Ascending aorta (tissue), 2 donors: ENCODE measurements around the gene ABCF2. TPM values are rescaled to one million over a fixed set of nuclear protein-coding genes. Genes with fewer than 3 reads are reported as not detected.

ENCODE experiments used
- DNase-seq, 2 donors: peaks; one replicate each; pipeline ENCODE4 v3.0.0-alpha.2; 2019; ENCODE audit warnings: low spot score in 2 of 2
- H3K27ac ChIP-seq, 2 donors: fragments of 200-600 bp; sonication (generic); one replicate each; pipeline ENCODE4 v1.5.1; 2016 to 2017; ENCODE audit warnings: mild to moderate bottlenecking in 1 of 2
- H3K27me3 ChIP-seq: fragments of 200-600 bp; sonication (generic); one replicate; pipeline ENCODE4 v1.5.1; 2017
- H3K36me3 ChIP-seq, 2 donors: fragments of 200-600 bp; sonication (generic); one replicate each; pipeline ENCODE4 v1.5.1; 2016
- H3K4me1 ChIP-seq, 2 donors: fragments of 200-600 bp; sonication (generic); one replicate each; pipeline ENCODE4 v1.5.1; 2016 to 2017; ENCODE audit warnings: mild to moderate bottlenecking in 1 of 2
- H3K4me3 ChIP-seq, 2 donors: fragments of 200-600 bp; sonication (generic); one replicate each; pipeline ENCODE4 v1.5.1; 2016 to 2017; ENCODE audit warnings: mild to moderate bottlenecking in 1 of 2
- H3K9me3 ChIP-seq, 2 donors: fragments of 200-600 bp; sonication (generic); one replicate each; pipeline ENCODE4 v1.5.1; 2016
- intact Hi-C: fragments of 100-400 bp; cut with DNase I; formaldehyde crosslinking; loops from one replicate; pipeline ENCODE4 v1.15.1; 2023
- total RNA-seq: library from RNA; depleted of rRNA; stranded (reverse); fragments of >200 nt; gene quantifications from one replicate; pipeline ENCODE4 v1.1.0, GENCODE V29; 2016
- TF ChIP-seq, protein P1 (sequence below), 3 experiments: fragments of 200-600 bp in 2 of 3; fragments of 450-650 bp in 1 of 3; sonication (generic) in 2 of 3; IDR thresholded peaks; one replicate each; pipeline ENCODE4 v1.5.1; 2016 to 2019; ENCODE audit warnings: antibody characterized with exemption in 3 of 3, mild to moderate bottlenecking in 1 of 3, moderate library complexity in 1 of 3

Gene ABCF2
- total RNA-seq, 1 donor from 2014 or later, result 85.3 TPM

DNA sequence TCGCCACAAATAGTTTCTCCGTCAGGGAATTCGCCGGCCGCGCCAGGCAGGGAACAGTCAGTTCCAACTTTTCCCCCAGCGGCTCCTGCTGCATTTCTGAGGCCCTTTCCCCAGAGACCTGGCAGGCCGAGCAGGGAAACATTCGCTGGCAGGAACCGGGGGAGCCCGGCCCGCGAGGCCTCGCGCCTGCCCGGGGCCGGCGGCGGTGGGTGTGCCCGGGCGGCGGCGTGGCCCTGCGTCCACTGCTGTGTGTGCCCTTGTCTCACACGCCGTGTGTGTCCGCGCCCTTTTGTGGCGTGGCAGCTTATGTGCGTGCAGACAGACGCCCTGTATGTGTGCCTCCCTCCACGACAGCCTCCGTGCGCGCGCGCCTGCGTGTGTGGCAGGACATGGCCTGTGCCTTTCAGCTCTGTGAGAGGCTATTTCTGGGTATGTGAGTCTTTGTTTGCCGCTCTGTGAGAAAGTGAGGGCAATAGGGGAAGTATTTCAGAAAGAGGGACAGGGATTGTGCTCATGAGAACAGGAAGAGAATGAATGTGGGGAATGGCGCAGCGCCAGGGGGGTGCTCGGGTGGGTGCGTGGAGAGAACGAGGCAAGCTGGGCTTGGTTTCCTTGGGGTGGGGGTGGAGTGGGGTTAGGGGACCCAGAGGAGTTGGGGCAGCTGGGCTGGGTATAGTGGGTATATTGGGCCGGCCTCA, 22.2 kb upstream of the ABCF2 start:
- DNase-seq, result peak in 1 of 2 donors; percentile 89
- H3K4me1 ChIP-seq, result peaks cover 40 to 61% of the 10 kb centered on the region in 2 donors
- TF ChIP-seq, protein P1, sequence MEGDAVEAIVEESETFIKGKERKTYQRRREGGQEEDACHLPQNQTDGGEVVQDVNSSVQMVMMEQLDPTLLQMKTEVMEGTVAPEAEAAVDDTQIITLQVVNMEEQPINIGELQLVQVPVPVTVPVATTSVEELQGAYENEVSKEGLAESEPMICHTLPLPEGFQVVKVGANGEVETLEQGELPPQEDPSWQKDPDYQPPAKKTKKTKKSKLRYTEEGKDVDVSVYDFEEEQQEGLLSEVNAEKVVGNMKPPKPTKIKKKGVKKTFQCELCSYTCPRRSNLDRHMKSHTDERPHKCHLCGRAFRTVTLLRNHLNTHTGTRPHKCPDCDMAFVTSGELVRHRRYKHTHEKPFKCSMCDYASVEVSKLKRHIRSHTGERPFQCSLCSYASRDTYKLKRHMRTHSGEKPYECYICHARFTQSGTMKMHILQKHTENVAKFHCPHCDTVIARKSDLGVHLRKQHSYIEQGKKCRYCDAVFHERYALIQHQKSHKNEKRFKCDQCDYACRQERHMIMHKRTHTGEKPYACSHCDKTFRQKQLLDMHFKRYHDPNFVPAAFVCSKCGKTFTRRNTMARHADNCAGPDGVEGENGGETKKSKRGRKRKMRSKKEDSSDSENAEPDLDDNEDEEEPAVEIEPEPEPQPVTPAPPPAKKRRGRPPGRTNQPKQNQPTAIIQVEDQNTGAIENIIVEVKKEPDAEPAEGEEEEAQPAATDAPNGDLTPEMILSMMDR (IDR thresholded peaks at IDR 0.05), result no peak

DNA sequence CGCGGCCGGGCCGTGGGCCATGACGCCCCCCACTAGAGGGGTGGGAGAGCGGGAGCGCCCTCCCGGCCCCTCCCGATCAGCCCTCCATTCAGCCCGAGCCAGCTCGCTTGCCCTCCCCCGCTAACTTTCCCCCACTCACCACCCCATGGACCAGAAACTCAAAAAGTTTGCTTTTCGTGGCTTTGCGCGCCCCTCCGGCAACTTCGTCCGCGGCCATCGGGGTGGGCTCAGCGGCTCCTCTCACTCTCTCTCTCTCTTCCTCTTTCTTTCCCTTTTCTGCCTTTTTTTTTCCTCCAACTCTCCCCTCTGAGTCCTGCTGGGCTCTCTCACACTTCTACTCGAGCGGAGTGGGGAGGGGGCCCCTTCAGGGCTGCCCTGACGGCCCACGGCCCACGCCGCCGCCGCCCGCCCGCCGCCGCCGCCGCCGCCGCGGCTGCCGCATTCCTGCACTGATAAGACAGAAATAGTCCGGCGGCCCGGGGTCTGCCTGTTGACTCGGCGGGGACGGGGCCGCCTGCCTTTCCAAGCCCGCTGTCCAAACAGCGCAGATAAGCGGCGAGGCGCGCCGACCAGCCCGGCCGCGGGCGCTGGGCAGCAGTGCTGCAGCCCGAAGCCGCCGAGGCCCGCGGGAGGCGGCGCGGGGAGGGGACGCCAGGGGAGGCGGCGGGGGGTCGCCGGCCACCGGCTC, 21.5 kb upstream of the ABCF2 start, which contains the start of gene SMARCD3:
Gene SMARCD3, minus strand, starts transcription at position 349 of the 688 bp plus-strand sequence. Its CDS starts 132 bp downstream, at position 217.
- DNase-seq, result peak in 1 of 2 donors; percentile 86
- peaks cover 40 to 64% of the 10 kb centered on the region in 2 donors for H3K4me1 ChIP-seq
- intact Hi-C loops, result loop anchor here (1.0 to 10.0 kb wide), 8 partner anchors 16 to 626 kb away; partner anchors contain the start of genes CHPF2, FASTK, PRKAG2 and TMUB1

More for the DNA sequence above, 22.2 kb upstream of the ABCF2 start:
- Histone ChIP-seq H3K27ac (peak overlapping the region; percentile 95 to 99), H3K36me3 (no peaks in the 10 kb centered on the region), H3K27me3 (no peaks in the 10 kb centered on the region), H3K4me3 (peak overlapping the region; percentile 54 to 74), H3K9me3 (no peaks in the 10 kb centered on the region)
- intact Hi-C loops, result loop anchor here (1.0 to 10.0 kb wide), 8 partner anchors 17 to 626 kb away; partner anchors contain the start of genes CHPF2, FASTK, PRKAG2 and TMUB1

DNA sequence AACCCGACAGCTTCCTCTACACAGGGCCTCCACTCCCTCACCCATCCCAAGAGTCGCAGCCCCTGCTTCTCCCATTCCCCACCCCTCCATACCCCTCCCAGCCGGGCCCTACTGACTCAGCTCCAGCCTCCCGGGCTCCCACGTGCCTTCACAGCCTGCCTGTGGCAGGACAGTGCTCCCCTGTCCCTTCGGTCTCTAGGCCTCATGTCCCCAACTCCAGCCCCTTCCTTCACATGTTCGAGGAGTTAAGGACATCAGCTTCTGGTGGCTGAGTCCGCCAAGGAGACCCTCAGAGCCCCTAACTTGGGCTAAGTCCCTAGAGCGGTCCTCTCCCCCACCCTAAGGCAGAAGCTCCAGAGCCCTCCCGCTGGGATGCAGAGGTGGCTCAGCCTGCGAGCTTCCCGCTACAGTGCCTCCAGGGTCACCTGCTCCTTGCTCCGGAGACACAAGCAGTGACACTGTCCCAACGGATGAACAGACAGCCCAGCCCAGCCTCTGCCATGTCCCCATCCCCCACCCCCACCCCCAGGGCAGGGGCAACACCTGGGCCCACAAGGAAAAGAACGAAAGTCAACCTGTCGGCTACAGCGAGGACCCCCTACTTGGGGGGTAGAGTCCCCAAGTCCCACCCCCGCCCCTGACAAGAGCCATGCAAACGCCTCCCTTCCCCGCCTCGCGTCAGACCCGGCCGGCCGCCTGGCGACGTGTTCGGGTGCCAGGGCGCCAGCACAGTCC, 20.8 kb upstream of the ABCF2 start:
- TF ChIP-seq, protein P1 (IDR thresholded peaks at IDR 0.05), result no peak
- Histone ChIP-seq H3K4me3 (peak overlapping the region; percentile 54 to 74), H3K4me1 (peaks cover 40 to 57% of the 10 kb centered on the region in 2 donors), H3K27me3 (no peaks in the 10 kb centered on the region), H3K36me3 (no peaks in the 10 kb centered on the region), H3K9me3 (no peaks in the 10 kb centered on the region), H3K27ac (peak overlapping the region; percentile 95 to 99)
- intact Hi-C loops, result loop anchor here (5.0 to 10.0 kb wide), 7 partner anchors 120 to 627 kb away; partner anchors contain the start of genes FASTK, PRKAG2 and TMUB1
- peak in 1 of 2 donors; percentile 67 for DNase-seq

More for the DNA sequence above, 21.5 kb upstream of the ABCF2 start, which contains the start of gene SMARCD3:
- Histone ChIP-seq H3K27ac (peak within 1 kb of the TSS; percentile 95 to 99), H3K36me3 (no peaks in the 10 kb centered on the region), H3K27me3 (no peaks in the 10 kb centered on the region), H3K4me3 (peak within 1 kb of the TSS; percentile 54 to 74), H3K9me3 (no peaks in the 10 kb centered on the region)
- TF ChIP-seq, protein P1 (IDR thresholded peaks at IDR 0.05), result no peak

DNA sequence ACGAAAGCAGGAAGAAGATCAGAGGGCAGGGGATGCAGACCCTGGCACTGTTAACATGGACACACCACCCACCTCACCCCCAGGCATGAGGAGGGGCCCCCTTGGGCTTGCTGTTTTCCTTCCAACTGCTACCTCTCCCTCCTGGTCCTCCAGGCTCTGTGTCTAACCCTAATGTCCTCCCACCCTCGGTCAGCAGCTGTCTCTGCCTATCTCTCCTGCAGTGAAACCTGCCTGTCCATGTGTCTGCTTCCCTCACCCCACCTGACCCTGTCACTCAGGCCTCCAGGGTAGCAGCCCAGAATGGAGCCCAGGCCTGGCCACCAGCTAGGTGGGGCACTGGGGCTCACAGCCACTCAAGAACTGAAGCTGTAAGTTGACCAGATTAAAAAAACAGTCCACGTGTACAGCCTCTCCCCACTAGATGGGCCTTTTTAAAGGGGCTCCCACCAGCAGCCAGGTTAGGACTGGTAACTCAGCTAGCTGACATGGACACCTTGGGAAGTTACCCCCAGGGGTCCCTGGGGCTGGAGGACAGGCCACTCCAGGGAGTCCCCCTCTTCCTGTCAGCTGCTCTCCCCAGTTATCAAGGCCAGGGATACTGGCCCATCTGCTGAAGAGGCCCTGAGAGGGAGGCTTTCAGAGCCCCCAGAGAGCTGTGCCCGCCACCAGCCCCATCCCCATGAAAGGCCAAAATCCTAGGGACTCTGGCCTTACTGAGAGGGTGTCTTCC, 20.0 kb upstream of the ABCF2 start:
- H3K27ac ChIP-seq, result peak overlapping the region; percentile 95 to 99
- DNase-seq, result peak in 1 of 2 donors; percentile 63
- peaks cover 40 to 51% of the 10 kb centered on the region in 2 donors for H3K4me1 ChIP-seq
- TF ChIP-seq, protein P1 (IDR thresholded peaks at IDR 0.05), result no peak
- H3K9me3 ChIP-seq, result no peaks in the 10 kb centered on the region
- H3K36me3 ChIP-seq, result peaks cover 3 to 7% of the 10 kb centered on the region in 2 donors
- intact Hi-C loops, result loop anchor here (5.0 to 10.0 kb wide), 7 partner anchors 120 to 628 kb away; partner anchors contain the start of genes FASTK, PRKAG2 and TMUB1
- peak overlapping the region; percentile 54 to 74 for H3K4me3 ChIP-seq
- no peaks in the 10 kb centered on the region for H3K27me3 ChIP-seq
